ENCODE results near the gene PTPRM.

- TF ChIP-seq JUNB (IDR thresholded peaks at IDR 0.05) (no peak), REST (IDR thresholded peaks at IDR 0.05) (no peak), CBX8 (IDR thresholded peaks at IDR 0.05) (no peak), POLR2A (IDR thresholded peaks at IDR 0.05; ENCODE audit: low read length) (no peak)
- TF ChIP-seq, protein P1, sequence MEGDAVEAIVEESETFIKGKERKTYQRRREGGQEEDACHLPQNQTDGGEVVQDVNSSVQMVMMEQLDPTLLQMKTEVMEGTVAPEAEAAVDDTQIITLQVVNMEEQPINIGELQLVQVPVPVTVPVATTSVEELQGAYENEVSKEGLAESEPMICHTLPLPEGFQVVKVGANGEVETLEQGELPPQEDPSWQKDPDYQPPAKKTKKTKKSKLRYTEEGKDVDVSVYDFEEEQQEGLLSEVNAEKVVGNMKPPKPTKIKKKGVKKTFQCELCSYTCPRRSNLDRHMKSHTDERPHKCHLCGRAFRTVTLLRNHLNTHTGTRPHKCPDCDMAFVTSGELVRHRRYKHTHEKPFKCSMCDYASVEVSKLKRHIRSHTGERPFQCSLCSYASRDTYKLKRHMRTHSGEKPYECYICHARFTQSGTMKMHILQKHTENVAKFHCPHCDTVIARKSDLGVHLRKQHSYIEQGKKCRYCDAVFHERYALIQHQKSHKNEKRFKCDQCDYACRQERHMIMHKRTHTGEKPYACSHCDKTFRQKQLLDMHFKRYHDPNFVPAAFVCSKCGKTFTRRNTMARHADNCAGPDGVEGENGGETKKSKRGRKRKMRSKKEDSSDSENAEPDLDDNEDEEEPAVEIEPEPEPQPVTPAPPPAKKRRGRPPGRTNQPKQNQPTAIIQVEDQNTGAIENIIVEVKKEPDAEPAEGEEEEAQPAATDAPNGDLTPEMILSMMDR (IDR thresholded peaks at IDR 0.05) = no peak
Observed at GRCh38 chr18:7523772-7524171, 43.3 kb upstream of the PTPRM start.
